Type B pancreatic cell (in vitro differentiated cells): ENCODE measurements around the gene CDC34. TPM values are rescaled to one million over a fixed set of nuclear protein-coding genes. Genes with fewer than 3 reads are reported as not detected.
"Not testable (repeated sequence)": the region's sequence is repeated elsewhere in the genome, so short reads cannot be mapped to it uniquely, and the experiment has no call there.

Experiments
- DNase-seq: peaks from one replicate; pipeline ENCODE4 v3.0.0; 2021; ENCODE audit warnings: mixed read lengths; ENCODE audit not compliant: unreplicated experiment; ENCODE audit errors: extremely low spot score
- H3K27ac Mint-ChIP-seq: 2 replicates; pipeline ENCODE4 v1.8.0; 2021; ENCODE audit warnings: mild to moderate bottlenecking, mixed read lengths
- H3K27me3 Mint-ChIP-seq: 2 replicates; pipeline ENCODE4 v1.8.0; 2021; ENCODE audit warnings: mixed read lengths
- H3K36me3 Mint-ChIP-seq: 2 replicates; pipeline ENCODE4 v1.8.0; 2021; ENCODE audit warnings: mixed read lengths
- H3K4me1 Mint-ChIP-seq: one replicate; pipeline ENCODE4 v1.8.0; 2021; ENCODE audit warnings: mixed read lengths; ENCODE audit not compliant: unreplicated experiment
- H3K4me3 Mint-ChIP-seq: 2 replicates; pipeline ENCODE4 v1.8.0; 2021; ENCODE audit warnings: mild to moderate bottlenecking, mixed read lengths
- H3K9me3 Mint-ChIP-seq: 2 replicates; pipeline ENCODE4 v1.8.0; 2021; ENCODE audit warnings: mixed read lengths
- total RNA-seq: library from RNA; stranded (reverse); gene quantifications from 2 replicates; pipeline ENCODE4 v1.2.1, GENCODE V29; 2021; ENCODE audit warnings: low replicate concordance
- TF ChIP-seq, protein P1 (sequence below): fragments of 200-600 bp; sonication (generic); conservative IDR thresholded peaks from 2 replicates; pipeline ENCODE4 v1.5.0; 2021; ENCODE audit warnings: antibody characterized with exemption, mild to moderate bottlenecking

CDC34 gene
- total RNA-seq, 1 donor from 2014 or later = 95.0 TPM

DNA sequence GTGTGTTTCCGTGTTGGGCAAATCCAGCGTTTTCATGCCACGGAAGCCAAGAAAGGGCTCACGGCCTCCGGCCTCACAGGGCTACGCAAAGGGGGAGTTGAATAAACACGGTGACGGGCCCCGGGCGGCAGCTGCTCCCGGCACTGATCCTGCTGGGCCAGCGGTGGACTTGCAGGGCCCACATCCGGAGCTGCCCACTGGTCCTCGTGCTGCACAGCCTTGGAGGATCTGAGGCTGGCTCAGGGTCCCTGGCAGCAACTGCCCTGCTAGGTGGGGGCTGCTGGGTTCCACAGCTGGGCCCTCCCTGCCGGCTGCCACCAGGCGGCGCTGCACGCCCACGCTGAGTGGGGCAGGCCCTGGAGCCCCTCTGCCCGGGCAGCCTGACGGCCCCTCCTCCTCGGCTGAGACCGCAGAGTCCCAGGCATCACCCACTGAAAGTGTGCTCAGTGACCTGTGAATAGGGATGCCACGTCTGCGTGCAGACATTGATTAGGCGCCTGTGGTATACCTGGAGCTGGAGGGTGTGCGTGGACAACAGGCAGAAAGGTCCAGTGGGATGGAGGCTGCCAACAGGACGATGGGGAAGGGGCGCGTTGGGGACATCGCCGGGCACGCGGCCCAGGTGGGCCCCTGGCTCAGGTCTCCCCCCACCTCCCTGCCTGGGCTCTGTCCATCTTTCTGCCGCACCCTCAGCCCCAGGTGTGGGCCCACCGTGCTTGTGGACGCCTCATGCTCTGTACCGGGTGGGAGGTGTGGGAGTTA lies 52.9 kb downstream of the CDC34 start:
- Mint-ChIP-seq H3K27me3 (peaks cover 17% of the 10 kb centered on the region), H3K4me3 (no peak overlapping the region), H3K36me3 (no peaks in the 10 kb centered on the region), H3K27ac (peak overlapping the region; percentile 50), H3K4me1 (no peaks in the 10 kb centered on the region), H3K9me3 (no peaks in the 10 kb centered on the region)
- DNase-seq = no peak
- TF ChIP-seq, protein P1, sequence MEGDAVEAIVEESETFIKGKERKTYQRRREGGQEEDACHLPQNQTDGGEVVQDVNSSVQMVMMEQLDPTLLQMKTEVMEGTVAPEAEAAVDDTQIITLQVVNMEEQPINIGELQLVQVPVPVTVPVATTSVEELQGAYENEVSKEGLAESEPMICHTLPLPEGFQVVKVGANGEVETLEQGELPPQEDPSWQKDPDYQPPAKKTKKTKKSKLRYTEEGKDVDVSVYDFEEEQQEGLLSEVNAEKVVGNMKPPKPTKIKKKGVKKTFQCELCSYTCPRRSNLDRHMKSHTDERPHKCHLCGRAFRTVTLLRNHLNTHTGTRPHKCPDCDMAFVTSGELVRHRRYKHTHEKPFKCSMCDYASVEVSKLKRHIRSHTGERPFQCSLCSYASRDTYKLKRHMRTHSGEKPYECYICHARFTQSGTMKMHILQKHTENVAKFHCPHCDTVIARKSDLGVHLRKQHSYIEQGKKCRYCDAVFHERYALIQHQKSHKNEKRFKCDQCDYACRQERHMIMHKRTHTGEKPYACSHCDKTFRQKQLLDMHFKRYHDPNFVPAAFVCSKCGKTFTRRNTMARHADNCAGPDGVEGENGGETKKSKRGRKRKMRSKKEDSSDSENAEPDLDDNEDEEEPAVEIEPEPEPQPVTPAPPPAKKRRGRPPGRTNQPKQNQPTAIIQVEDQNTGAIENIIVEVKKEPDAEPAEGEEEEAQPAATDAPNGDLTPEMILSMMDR = peak; percentile 96

DNA sequence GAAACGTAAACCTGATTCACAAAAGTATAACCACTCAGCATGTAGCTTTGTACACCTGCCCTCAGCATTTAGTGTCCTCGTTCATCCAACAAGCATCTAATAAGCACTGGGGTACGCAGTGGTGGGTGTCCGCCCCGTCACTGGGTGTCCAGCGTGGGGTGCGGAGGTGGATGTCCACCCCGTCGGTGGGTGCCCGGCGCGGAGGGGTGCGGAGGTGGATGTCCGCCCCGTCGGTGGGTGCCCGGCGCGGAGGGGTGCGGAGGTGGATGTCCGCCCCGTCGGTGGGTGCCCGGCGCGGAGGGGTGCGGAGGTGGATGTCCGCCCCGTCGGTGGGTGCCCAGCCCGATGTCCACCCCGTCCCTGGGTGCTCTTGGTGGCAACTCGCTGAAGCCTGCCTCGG lies 53.6 kb downstream of the CDC34 start:
- not testable (repeated sequence) for H3K27ac Mint-ChIP-seq, H3K9me3 Mint-ChIP-seq, H3K4me1 Mint-ChIP-seq

DNA sequence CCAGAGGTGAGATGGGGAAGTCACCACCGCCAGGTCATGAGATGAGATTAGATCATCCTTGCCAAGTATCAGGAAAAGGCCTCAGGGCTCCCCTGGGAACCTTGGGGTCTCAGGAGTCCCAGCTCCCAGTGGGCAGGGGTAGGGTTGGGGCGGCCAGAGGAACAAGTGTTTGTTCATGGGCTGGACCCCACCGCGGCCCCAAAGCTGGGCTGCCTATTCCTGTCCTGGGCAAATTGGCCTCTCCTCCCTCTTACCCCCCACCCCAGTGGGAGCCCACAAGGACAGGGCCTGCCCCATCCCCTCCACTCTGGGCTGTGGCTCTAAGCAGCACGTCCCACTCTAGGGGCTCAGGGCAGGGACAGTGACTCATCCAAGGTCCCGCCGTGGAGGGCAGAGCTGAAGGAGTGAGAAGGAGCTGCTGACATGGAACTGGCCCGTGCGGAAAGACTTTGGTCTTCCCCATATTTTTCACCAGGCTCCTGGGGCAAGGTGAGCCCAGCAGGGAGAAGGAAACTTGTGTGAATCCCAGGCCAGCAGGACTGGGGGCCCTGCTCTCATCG lies 54.1 kb downstream of the CDC34 start:
- Mint-ChIP-seq H3K9me3 (no peaks in the 10 kb centered on the region), H3K27ac (no peak overlapping the region), H3K4me3 (no peak overlapping the region), H3K27me3 (peaks cover 17% of the 10 kb centered on the region), H3K4me1 (no peaks in the 10 kb centered on the region), H3K36me3 (no peaks in the 10 kb centered on the region)
- no peak for DNase-seq
- TF ChIP-seq, protein P1 = no peak

More for the DNA sequence above, 53.6 kb downstream of the CDC34 start:
- H3K27me3 Mint-ChIP-seq = peaks cover 17% of the 10 kb centered on the region
- H3K36me3 Mint-ChIP-seq, H3K4me3 Mint-ChIP-seq, DNase-seq: not testable (repeated sequence)

DNA sequence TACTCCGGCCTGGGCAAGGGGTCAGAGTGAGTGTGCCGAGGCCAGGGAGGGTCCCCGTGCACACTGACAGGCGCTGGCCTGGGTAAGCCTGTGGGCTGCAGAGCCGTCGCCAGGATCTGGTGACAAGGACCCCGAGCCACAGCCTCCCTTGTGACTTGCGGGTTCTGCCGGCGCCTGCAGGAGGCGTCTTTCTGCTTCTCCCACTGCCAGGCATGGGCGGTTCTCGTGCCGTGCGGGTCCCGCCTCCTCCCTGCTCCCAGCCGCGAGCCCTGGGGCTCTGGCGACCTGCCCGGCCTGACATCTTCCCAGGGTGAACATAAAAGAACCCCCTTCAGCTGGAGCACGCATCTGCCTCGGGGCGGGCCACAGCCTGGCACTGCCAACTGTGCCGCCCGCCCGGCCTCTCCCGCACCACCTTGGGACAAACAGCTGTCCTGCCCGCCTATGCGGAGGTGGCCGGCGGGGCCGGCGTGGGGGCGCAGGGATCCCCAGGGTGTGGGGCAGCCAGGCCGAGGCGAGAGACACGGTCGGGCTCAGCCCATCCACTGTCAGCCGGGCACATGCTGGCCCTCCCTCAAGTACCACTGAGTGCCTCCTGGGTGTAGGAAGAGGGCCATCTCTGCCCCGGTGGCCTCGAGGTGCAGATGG lies 56.7 kb downstream of the CDC34 start:
- H3K36me3 Mint-ChIP-seq = no peaks in the 10 kb centered on the region
- no peaks in the 10 kb centered on the region for H3K9me3 Mint-ChIP-seq
- peak overlapping the region; percentile 11 for H3K27ac Mint-ChIP-seq
- H3K27me3 Mint-ChIP-seq = peaks cover 36% of the 10 kb centered on the region
- no peak for DNase-seq
- TF ChIP-seq, protein P1 = peak; percentile 69
- no peaks in the 10 kb centered on the region for H3K4me1 Mint-ChIP-seq
- no peak overlapping the region for H3K4me3 Mint-ChIP-seq

DNA sequence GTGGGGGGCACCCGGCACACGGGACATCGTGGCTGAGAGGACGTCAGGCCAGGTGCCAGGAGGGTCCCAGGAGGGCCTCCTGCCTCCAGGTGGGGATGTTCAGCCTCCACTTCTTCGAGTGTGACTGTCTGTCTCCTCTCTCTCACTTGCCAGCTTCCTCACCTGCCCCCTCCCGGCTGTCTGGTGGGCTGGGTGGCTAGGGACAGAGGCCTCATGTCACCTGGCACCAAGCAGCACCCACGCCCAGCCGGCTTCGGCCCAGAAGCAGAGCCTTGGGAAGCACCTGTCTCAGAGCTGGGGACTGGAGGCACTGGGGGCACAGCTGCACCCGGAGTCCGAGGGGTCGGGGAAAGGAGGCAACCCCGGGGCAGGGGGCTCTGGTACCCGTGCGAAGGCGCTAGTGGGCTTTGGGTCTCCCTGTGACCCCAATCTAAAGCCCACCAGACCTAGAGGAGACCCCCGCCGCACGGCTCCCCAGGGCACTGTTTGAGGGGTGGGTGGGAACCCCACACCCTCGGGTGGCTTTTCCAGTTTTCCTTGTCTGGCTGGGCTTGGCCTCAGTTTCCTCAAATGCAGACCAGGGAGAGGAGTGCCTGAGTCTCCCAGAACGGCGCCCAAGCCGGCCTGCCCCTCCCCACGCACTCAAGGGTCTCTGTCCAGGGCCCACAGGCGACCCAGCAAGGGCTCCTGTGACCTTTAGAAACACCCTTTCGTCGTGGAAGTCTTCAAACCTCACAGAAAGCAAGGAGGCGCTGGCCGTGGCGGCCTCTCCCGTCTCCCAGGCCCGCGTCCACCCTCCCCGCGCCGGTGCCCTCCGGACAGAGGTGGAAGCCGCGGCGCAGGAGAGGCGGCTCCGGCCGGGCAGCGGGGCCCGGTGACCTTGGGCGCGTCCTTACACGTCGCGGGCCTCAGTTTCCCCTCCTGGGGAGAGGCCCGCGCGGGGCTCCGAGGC lies 57.5 kb downstream of the CDC34 start:
- Mint-ChIP-seq H3K36me3 (no peaks in the 10 kb centered on the region), H3K4me1 (no peaks in the 10 kb centered on the region), H3K27ac (no peak overlapping the region), H3K9me3 (no peaks in the 10 kb centered on the region), H3K4me3 (peak overlapping the region; percentile 65), H3K27me3 (peaks cover 44% of the 10 kb centered on the region)
- TF ChIP-seq, protein P1 = no peak
- DNase-seq = no peak
